Measurements from ENCODE around the gene ZRANB3. TPM values are rescaled to one million over a fixed set of nuclear protein-coding genes. Genes with fewer than 3 reads are reported as not detected.

The ZRANB3 gene
- total and polyA plus RNA-seq, 8 donors = 0.91 to 6.1 (median 4.1) TPM

DNA sequence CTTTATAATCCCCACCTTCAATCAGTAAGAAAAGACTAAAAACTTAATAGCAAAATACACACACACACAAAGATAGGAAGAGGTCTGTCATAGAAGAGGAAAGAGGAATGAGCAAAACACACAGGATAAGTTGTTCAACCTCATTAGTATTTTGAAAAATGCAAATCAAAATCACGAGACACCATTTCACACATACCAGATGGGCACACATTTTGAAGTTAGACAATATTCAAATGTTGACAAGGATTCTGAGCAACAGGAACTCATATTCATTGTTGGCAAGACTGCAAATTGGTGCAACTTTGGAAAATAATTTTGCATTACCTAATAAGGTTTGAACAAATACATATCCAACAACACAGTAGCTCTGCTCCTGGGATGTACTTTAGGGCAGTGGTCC lies 351.3 kb downstream of the ZRANB3 start:
- Histone ChIP-seq H3K36me3 (no peaks in the 10 kb centered on the region), H3K4me1 (peaks cover 0 to 3% (median 0%) of the 10 kb centered on the region in 3 donors), H3K27ac (no peak overlapping the region), H3K9me3 (no peaks in the 10 kb centered on the region), H3K4me3 (no peak overlapping the region), H3K27me3 (no peaks in the 10 kb centered on the region)
- TF ChIP-seq, protein P1, sequence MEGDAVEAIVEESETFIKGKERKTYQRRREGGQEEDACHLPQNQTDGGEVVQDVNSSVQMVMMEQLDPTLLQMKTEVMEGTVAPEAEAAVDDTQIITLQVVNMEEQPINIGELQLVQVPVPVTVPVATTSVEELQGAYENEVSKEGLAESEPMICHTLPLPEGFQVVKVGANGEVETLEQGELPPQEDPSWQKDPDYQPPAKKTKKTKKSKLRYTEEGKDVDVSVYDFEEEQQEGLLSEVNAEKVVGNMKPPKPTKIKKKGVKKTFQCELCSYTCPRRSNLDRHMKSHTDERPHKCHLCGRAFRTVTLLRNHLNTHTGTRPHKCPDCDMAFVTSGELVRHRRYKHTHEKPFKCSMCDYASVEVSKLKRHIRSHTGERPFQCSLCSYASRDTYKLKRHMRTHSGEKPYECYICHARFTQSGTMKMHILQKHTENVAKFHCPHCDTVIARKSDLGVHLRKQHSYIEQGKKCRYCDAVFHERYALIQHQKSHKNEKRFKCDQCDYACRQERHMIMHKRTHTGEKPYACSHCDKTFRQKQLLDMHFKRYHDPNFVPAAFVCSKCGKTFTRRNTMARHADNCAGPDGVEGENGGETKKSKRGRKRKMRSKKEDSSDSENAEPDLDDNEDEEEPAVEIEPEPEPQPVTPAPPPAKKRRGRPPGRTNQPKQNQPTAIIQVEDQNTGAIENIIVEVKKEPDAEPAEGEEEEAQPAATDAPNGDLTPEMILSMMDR (IDR thresholded peaks at IDR 0.05) = no peak
- no peak for FAIRE-seq
- intact Hi-C loops (cut with DNase I) = no loop called here
- WGBS, 2 donors = 81 to 93% methylated on average over 1 of the region's 1 CpG
- no peak for DNase-seq
- ATAC-seq = no peak

DNA sequence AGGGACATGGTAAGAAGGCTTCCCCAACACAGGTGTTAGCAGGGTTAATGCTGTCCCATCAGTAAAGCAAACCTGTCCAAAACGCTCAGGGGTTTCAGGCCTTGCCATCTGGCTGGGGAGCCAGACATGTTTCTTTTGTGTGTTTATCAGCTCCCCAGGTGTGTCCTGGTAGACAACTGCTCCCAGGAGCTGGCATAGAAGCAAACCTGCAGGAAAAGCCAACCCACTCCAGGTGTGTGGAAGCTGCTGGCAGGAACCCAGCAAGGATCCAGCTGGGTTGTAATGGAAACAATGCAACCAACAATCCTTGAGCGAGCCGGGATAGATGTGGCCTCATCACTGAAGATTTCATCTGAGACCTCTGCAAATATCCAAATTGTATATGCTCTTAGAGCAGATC lies 355.8 kb downstream of the ZRANB3 start:
- intact Hi-C loops (cut with DNase I) = no loop called here
- Histone ChIP-seq H3K4me3 (no peak overlapping the region), H3K27ac (no peak overlapping the region), H3K9me3 (no peaks in the 10 kb centered on the region), H3K4me1 (peaks cover 0 to 5% (median 0%) of the 10 kb centered on the region in 3 donors), H3K36me3 (peaks cover 0 to under 1% (median 0%) of the 10 kb centered on the region in 3 donors), H3K27me3 (no peaks in the 10 kb centered on the region)
- TF ChIP-seq, protein P1 (IDR thresholded peaks at IDR 0.05) = no peak
- no peak for FAIRE-seq
- DNase-seq = peak in 4 of 6 donors; percentile 31 to 50 (median 42)
- WGBS, 2 donors = 43 to 51% methylated on average over 3 of the region's 3 CpGs
- peak in 3 of 4 donors; percentile 65 to 67 (median 66) for ATAC-seq

DNA sequence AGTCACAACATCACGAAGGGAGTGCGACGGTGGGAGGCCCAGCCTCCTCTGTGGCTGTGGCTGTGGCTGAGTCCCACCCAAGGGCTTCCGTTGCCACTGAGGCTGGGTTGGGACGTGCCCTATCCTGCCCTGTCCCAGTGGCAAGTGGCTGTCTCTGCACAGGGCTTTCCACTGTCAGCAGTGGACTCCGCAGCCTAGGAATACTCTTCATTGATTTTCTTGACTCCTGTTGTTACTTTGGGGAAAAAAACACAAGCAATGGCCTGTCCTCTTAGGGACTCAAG lies 356.3 kb downstream of the ZRANB3 start:
- no peak for FAIRE-seq
- ATAC-seq = peak in 1 of 4 donors; percentile 14
- H3K36me3 ChIP-seq = peaks cover 0 to 4% (median 1%) of the 10 kb centered on the region in 3 donors

GRCh38 chr2:135174049-135174809 lies 356.8 kb downstream of the ZRANB3 start:
- H3K27me3 ChIP-seq = no peaks in the 10 kb centered on the region

More for the DNA sequence above, 356.3 kb downstream of the ZRANB3 start:
- no peak overlapping the region for H3K4me3 ChIP-seq
- 98% methylated on average over 6 of the region's 6 CpGs for WGBS, 2 donors
- no peaks in the 10 kb centered on the region for H3K27me3 ChIP-seq
- no peak overlapping the region for H3K27ac ChIP-seq
- H3K9me3 ChIP-seq = no peaks in the 10 kb centered on the region
- TF ChIP-seq, protein P1 (IDR thresholded peaks at IDR 0.05) = no peak
- intact Hi-C loops (cut with DNase I) = no loop called here
- peaks cover 0 to 5% (median 0%) of the 10 kb centered on the region in 3 donors for H3K4me1 ChIP-seq
- no peak for DNase-seq

More at GRCh38 chr2:135174049-135174809, 356.8 kb downstream of the ZRANB3 start:
- Histone ChIP-seq H3K9me3 (no peaks in the 10 kb centered on the region), H3K4me3 (no peak overlapping the region), H3K27ac (no peak overlapping the region), H3K4me1 (peaks cover 0 to 5% (median 0%) of the 10 kb centered on the region in 3 donors), H3K36me3 (peaks cover 0 to 10% (median 6%) of the 10 kb centered on the region in 3 donors)
- 79 to 80% methylated on average over 9 of the region's 9 CpGs for WGBS, 2 donors
- peak in 1 of 4 donors; percentile 12 for ATAC-seq
- no peak for DNase-seq
- intact Hi-C loops (cut with DNase I) = no loop called here
- FAIRE-seq = no peak
- TF ChIP-seq, protein P1 (IDR thresholded peaks at IDR 0.05) = no peak
